ENCODE data around the gene ZNF592. TPM values are rescaled to one million over a fixed set of nuclear protein-coding genes. Genes with fewer than 3 reads are reported as not detected.

The ZNF592 gene
- 10 to 100 TPM; 12.5 to 14.1 (median 13.7) TPM for total RNA-seq
- 10 to 100 TPM in 1 of 3 donors, 1 to 10 TPM in 2; 6.0 to 20.4 (median 8.1) TPM for polyA plus RNA-seq

GRCh38 chr15:84748274-84749110 lies at the start of gene ZNF592:
TSS of gene ZNF592 (plus strand) at chr15:84748592. CDS start at chr15:84782676, 34,084 bp downstream.
- WGBS, 2 donors: 1% methylated on average over 127 of the region's 127 CpGs
- TF ChIP-seq CTCF (IDR thresholded peaks at IDR 0.05): no peak
- peak in 2 of 4 donors; percentile 51 to 66 for TF ChIP-seq POLR2AphosphoS5 (IDR thresholded peaks at IDR 0.05)
- Histone ChIP-seq H3K27ac (peak within 1 kb of the TSS; percentile 99 to 100 (median 100)), H3K4me3 (peak within 1 kb of the TSS; percentile 77 to 95 (median 88)), H3K9me3 (no peaks in the 10 kb centered on the region), H3K4me1 (peaks cover 0 to 68% (median 47%) of the 10 kb centered on the region in 4 donors), H3K36me3 (no peaks in the 10 kb centered on the region), H3K27me3 (no peaks in the 10 kb centered on the region)
- intact Hi-C loops (cut with DNase I): loop anchor here (2.0 to 5.0 kb wide), 5 partner anchors 68 to 180 kb away; partner anchors contain the start of genes ALPK3 and WDR73
- DNase-seq: peak; percentile 93

- H3K9me3 ChIP-seq: no peaks in the 10 kb centered on the region
- intact Hi-C loops (cut with DNase I): loop anchor here (5.0 kb wide), 1 partner anchor 42 kb away; the partner anchor contains the start of gene NMB
- WGBS, 2 donors: 91% methylated on average over 8 of the region's 8 CpGs
- H3K4me3 ChIP-seq: no peak overlapping the region
- TF ChIP-seq EP300 (IDR thresholded peaks at IDR 0.05) (no peak), CTCF (IDR thresholded peaks at IDR 0.05) (no peak), POLR2A (IDR thresholded peaks at IDR 0.05) (no peak), POLR2AphosphoS5 (IDR thresholded peaks at IDR 0.05) (no peak)
- no peak for DNase-seq
- H3K27ac ChIP-seq: no peak overlapping the region
- peaks cover 0 to 19% (median 12%) of the 10 kb centered on the region in 4 donors for H3K4me1 ChIP-seq
- H3K27me3 ChIP-seq: no peaks in the 10 kb centered on the region
- H3K36me3 ChIP-seq: no peaks in the 10 kb centered on the region
These were observed 48.7 kb upstream of the ZNF592 start for GRCh38 chr15:84699538-84700191.

GRCh38 chr15:84702961-84703482 lies 45.4 kb upstream of the ZNF592 start:
- WGBS, 2 donors: 58 to 72% methylated on average over 4 of the region's 4 CpGs
- no peak overlapping the region for H3K4me3 ChIP-seq
- H3K27me3 ChIP-seq: no peaks in the 10 kb centered on the region
- intact Hi-C loops (cut with DNase I): loop anchor here (5.0 kb wide), 1 partner anchor 46 kb away; the partner anchor contains the start of gene NMB
- no peaks in the 10 kb centered on the region for H3K36me3 ChIP-seq
- TF ChIP-seq POLR2AphosphoS5 (IDR thresholded peaks at IDR 0.05): peak in 3 of 4 donors; percentile 60 to 75 (median 62)
- no peak for TF ChIP-seq EP300 (IDR thresholded peaks at IDR 0.05)
- peak; percentile 86 for DNase-seq
- H3K4me1 ChIP-seq: peaks cover 0 to 19% (median 12%) of the 10 kb centered on the region in 4 donors
- no peaks in the 10 kb centered on the region for H3K9me3 ChIP-seq
- peak overlapping the region; percentile 39 to 63 (median 51) for H3K27ac ChIP-seq

GRCh38 chr15:84703808-84704207 lies 44.6 kb upstream of the ZNF592 start:
- Histone ChIP-seq H3K4me3 (no peak overlapping the region), H3K9me3 (no peaks in the 10 kb centered on the region), H3K27me3 (no peaks in the 10 kb centered on the region), H3K36me3 (peaks cover 0 to 1% (median 0%) of the 10 kb centered on the region in 4 donors), H3K4me1 (peaks cover 0 to 19% (median 12%) of the 10 kb centered on the region in 4 donors), H3K27ac (peak overlapping the region in 3 of 4 donors; percentile 34 to 63 (median 52))
- no peak for DNase-seq
- intact Hi-C loops (cut with DNase I): loop anchor here (5.0 kb wide), 1 partner anchor 47 kb away; the partner anchor contains the start of gene NMB
- WGBS, 2 donors: 94 to 95% methylated on average over 5 of the region's 5 CpGs
- TF ChIP-seq CTCF (IDR thresholded peaks at IDR 0.05) (no peak), POLR2A (IDR thresholded peaks at IDR 0.05) (no peak), EP300 (IDR thresholded peaks at IDR 0.05) (no peak), POLR2AphosphoS5 (IDR thresholded peaks at IDR 0.05) (no peak)

Measured in sigmoid colon (tissue), 7 donors.